Stimulated activated CD8-positive, alpha-beta memory T cell treated with anti-CD3 and anti-CD28 coated beads, Interleukin-4, amount 100 ng/mL, for 48 hours (primary cell): ENCODE data around the gene P2RY2.

Experiments
- DNase-seq: peaks from one replicate; pipeline ENCODE4 v3.0.0-alpha.2; 2020

The P2RY2 gene

GRCh38 chr11:73209892-73210291 is 8.2 kb upstream of the P2RY2 start:
- DNase-seq, result no peak

DNA sequence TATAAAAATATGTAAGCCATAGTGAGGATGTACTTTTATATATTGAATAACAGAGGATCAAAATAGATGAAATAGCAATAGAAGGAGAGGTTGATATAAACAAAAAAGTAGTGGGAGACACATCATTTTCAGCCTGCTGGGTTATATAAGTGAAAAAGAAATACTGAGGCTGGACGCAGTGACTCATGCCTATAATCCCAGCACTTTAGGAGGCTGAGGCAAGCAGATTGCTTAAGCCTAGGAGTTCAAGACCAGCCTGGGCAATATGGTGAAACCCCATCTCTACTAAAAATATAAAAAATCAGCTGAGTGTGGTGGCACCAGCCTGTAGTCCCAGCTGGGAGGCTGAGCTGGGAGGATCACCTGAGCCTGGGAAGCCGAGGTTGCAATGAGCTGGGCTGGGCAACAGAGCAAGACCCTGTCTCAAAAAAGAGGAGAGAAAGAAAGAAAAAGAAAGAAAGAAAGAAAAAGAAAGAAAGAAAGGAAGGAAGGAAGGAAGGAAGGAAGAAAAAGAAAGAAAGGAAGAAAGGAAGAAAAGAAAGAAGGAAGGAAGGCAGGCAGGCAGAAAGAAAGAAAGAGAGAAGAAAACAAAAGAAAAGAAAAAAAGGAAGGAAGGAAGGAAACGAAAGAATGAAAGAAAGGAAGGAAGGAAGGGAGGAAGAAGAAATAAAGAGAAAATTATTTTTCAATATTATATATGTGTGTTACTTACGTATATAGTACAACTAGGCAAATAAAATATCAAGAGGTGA is 7.0 kb upstream of the P2RY2 start:
- DNase-seq, result no peak

- no peak for DNase-seq
Observed at GRCh38 chr11:73213196-73214143, 4.6 kb upstream of the P2RY2 start.

DNA sequence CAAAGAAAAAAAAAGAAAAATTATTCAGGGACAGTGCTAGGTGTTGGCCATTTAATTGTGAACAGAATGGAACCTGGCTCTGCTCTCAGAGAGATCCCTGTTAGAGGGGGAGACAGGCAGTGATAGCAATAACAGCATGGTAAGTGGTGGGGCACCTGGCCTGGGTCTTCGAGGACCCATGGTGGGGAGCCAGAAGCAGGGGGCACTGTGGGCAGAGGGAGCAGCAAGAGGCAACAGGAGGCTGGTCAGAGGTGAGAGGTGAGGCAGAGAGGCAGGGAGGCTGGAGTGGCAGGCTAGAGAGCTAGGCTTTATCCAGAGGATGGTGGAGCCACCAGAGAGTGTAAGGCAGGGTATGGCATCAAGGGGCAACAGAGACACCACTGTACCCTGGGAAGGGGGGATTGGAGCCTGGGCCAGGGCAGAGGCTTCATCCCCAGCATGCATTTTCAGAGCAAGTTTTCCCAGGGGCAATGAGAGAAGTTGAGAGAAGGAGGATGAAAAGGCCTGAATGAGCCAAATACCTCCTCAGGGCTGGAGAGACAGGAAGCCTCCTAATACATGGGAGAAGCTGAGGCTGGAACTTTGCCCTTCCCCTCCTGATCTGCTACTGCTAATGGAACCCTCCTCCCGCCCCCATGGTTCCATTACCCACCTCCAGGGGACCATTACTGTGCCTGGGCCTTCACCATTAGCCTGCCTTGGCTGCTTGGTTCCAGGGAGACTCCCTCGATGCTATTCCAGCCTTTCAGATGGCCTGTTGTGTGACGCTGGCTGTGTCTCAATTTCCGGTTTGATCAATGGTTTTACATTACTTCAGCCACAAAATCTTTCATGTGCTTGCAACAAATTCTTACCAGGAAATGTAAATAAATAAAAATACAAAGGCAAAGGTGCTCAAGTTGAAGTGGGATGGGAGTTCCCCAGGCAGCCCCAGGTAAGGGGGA is 2.6 kb upstream of the P2RY2 start:
- no peak for DNase-seq

- DNase-seq, result no peak
Observed at GRCh38 chr11:73216465-73216864, 1.6 kb upstream of the P2RY2 start.

GRCh38 chr11:73217131-73217809 is 811 bp upstream of the P2RY2 start:
- DNase-seq, result no peak

- no peak for DNase-seq
Observed at GRCh38 chr11:73217810-73218105, 323 bp upstream of the P2RY2 start.

- no peak for DNase-seq
Observed at GRCh38 chr11:73218830-73219215, 742 bp downstream of the P2RY2 start.

- no peak for DNase-seq
Observed at GRCh38 chr11:73219396-73220285, 1.6 kb downstream of the P2RY2 start.

- no peak for DNase-seq
Observed at GRCh38 chr11:73221451-73221850, 3.4 kb downstream of the P2RY2 start.

DNA sequence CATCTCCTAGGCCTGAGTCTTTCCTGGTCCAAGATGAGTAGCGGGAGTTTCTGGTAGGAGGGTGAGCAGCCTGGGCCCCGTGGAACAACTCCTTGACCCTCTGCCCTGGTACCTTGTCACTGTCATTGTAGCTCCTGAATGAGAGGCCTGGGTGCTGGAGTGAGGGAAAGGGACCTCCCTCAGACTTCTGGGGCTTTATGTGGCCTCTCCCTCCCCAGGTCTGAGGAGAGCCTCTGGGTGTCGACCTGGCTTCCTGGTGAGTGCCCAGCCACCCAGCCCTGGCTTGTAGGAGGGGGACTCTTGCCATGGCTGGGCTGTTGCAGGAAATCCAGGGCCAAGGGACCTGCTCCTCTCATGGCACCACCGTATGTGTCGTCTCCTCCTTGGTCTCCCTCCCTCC is 3.9 kb downstream of the P2RY2 start:
- no peak for DNase-seq

DNA sequence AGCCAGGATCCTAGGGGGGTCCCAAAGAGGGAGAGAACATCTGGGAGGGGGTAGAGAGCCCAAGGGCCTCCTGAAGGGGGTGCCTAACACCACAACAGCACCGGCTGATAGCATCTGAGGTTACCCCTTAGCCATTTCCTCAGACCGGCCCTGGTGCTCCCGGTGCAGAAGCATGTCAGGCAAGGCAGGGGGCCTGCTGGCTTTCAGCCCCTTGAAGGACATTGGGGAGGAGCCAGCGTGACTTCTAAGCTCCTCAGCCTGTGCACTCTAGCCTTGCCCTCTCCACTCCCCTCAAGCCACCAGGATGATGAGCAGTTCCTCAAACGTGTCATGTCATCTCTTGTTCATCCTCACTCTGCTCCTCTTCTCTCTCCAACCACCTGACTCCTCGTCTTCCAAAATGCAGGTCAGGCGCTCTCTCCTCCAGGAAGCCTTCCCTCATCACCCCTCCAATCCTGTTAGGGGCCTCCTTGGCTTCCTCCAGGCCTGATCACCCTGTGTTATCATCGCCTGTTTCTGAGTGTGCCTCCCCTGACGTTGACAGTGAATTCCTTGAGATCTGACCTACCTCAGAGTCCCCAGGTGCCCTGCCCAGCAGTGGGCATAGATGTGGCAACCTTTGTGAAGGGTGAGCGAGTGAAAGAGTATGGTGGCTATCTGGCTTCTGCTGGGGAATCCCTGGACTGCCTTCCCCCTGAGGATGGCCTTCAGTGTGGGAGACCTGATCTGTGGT is 6.1 kb downstream of the P2RY2 start:
- no peak for DNase-seq

GRCh38 chr11:73225001-73225686 is 7.1 kb downstream of the P2RY2 start:
- DNase-seq, result no peak

GRCh38 chr11:73225851-73226250 is 7.8 kb downstream of the P2RY2 start:
- no peak for DNase-seq

DNA sequence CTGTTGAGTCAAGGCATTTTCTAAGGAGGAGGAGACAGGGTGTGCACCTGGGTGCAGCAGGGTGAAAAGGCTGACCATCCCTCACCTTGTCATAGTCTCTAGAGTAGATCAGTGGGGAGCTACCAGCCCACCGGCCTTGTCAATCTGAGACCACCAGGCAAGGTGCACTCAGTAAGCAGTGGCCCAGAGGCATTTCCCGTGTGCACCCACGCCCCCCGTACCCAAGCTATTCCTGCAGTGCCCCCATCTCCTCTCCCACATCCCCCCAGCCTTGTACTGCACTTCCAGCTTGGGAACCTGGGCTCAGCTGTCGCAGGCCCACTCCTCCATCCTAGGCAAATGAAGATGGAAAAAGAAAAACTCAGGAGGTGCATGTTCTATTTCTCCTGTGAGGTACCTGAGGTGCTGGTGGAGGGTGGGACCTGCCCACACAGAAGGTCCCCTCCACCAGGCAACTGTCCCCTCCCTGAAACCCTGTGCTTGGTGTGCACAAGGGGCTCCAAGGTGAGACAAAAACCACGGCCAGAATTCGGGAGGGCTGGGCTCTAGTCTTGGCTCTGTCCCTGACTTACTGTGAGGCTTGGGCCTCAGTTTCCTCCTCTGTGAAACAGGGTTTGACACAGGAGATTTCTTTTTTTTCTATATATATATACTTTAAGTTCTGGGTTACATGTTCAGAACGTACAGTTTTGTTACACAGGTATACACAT is 8.4 kb downstream of the P2RY2 start:
- no peak for DNase-seq

- no peak for DNase-seq
Observed at GRCh38 chr11:73227571-73228211, 9.6 kb downstream of the P2RY2 start.

- no peak for DNase-seq
Observed at GRCh38 chr11:73228268-73229134, 10.4 kb downstream of the P2RY2 start.

DNA sequence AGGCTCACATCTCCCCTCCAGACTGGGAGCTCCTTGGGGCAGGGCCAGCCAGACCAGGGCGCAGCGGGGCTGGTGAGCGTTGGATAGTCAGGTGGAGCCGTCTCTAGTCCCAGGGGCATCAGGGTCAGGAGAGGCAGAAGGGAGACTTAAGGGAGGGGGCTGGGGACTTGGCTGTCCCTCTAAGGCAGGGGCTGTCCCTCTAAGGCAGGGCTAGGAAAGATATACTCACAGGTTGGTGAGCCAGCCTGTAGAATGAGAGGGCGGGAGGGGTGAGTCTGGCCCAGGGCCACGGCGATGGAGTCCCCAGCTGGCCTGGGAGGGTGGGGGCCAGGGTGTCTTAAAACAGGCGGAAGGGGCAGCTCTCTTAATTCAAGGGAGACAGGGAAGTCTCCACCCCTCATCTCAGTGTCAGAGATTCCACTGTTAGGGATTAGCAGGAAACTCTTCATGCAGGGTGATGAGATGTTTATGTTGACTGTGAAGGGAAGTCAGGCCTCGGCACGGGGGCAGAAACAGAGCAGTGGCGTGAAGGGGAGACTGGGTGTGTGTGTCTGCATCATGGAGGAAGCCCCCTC is 11.3 kb downstream of the P2RY2 start:
- DNase-seq, result no peak
